ENCODE results near the gene AQP4. TPM values are rescaled to one million over a fixed set of nuclear protein-coding genes. Genes with fewer than 3 reads are reported as not detected.

Gene AQP4
- total and polyA plus RNA-seq, 2 of the 13 experiments (the other 11 are each of a cell fraction or from before 2014, with no cell fraction given): 0.20 to 0.62 TPM

DNA sequence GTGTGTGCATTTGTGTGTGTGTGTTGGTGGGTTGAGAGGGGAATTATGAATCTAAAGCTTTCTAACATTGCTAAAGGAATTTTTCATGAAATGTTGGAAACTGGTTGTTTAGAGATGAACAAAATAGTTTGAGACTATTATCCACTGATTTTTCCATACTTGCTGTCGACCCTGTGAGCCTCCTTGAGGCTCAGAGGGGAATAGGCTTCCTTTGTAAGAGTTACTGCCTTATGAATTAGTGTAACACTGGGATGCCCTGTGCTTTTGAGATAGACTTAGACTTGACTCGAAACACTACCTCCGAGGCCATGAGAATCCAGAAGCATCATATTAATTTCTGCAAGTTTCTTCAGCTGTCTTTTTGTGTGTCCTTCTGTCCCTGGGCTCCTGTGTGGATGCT lies 37.9 kb downstream of the AQP4 start:
- in situ Hi-C loops (cut with HindIII; ENCODE audit: extremely low pct_ligation_motif_present, low pct_unique_long_range_greater_than_20kb): loop anchor here (25.0 kb wide), 1 partner anchor 110 kb away; no protein-coding TSS in a partner anchor
- POLR2A ChIA-PET: no interaction called here
- CTCF ChIA-PET (ENCODE audit: low intra/inter-chr PET ratio, low total read pairs): no interaction called here
- Histone ChIP-seq H3K27me3 (ENCODE audit: control insufficient read depth in 1 of 2, insufficient read depth in 2 of 2, low read length in 2 of 2) (peaks cover 3 to 10% of the 10 kb centered on the region in 2 experiments; a peak in 2 of 5 replicates), H3K9me3 (ENCODE audit: low read length) (no peaks in the 10 kb centered on the region), H3K36me3 (replicated peaks in 1 of 2; ENCODE audit: control insufficient read depth in 1 of 2, insufficient read depth in 2 of 2, low read length in 2 of 2) (no peaks in the 10 kb centered on the region), H4K20me1 (ENCODE audit: insufficient read depth, low read length) (no peaks in the 10 kb centered on the region), H3K4me2 (ENCODE audit: low read depth, low read length) (no peak overlapping the region), H3K4me1 (ENCODE audit: insufficient read depth, low read length) (no peaks in the 10 kb centered on the region), H3K27ac (ENCODE audit: extremely low read length, insufficient read depth, low read length) (no peak overlapping the region), H2AFZ (ENCODE audit: low read length) (no peak overlapping the region), H3K79me2 (ENCODE audit: insufficient read depth, low read length) (no peaks in the 10 kb centered on the region), H3K9ac (ENCODE audit: insufficient read depth, low read depth, low read length) (no peak overlapping the region), H3K4me3 (replicated peaks in 1 of 3; ENCODE audit: insufficient read depth in 1 of 3, low read depth in 2 of 3, low read length in 3 of 3) (no peak overlapping the region)
- DNase-seq (ENCODE audit: low spot score): no peak
- FAIRE-seq: no peak
- 0% methylated on average over 3 of the region's 3 CpGs for WGBS (ENCODE audit: low lambda C conversion rate)
- no peak for ATAC-seq
- no TSS peak for BruUV-seq (replicated peaks)
- intact Hi-C loops (cut with micrococcal nuclease; ENCODE audit: unreplicated experiment): no loop called here
- TF ChIP-seq ZNF121 (CRISPR knock-in tag; IDR thresholded peaks at IDR 0.05): no peak
- TF ChIP-seq POLR2AphosphoS5 (IDR thresholded peaks at IDR 0.05; ENCODE audit: low read depth, low read length): no peak
- TF ChIP-seq ZNF614 (CRISPR knock-in tag; IDR thresholded peaks at IDR 0.05; ENCODE audit: borderline replicate concordance): no peak
- TF ChIP-seq LCORL (IDR thresholded peaks at IDR 0.05): no peak
- no peak for TF ChIP-seq LCORL (CRISPR knock-in tag; IDR thresholded peaks at IDR 0.05)

DNA sequence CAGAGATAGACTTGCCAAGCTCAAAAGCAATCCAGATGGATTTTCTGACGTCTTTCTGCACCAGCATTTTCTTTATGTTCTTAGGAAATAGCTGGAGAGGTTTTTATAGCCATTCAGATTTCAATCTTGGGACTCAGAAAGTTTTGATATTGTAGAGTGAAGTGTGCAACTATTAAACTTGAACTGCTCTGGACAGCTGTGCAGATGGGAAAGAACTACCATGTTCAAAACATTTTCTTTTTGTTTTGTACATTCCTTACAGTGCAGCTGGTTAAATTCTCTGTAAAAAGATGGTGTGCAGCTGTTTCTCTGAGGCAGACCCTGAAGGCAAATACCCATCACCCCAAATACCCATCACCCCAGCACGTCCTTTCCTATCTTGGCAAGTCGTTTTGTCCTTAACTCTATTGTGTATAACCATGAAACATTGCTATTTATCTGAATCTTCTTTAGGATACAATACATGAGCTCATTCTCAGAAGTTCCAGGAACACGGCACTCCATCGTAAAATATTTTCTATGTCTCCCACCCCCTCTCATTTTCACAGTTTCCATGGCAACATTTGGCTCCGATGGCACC lies 38.8 kb downstream of the AQP4 start:
- H3K79me2 ChIP-seq (ENCODE audit: insufficient read depth, low read length): no peaks in the 10 kb centered on the region
- peaks cover 2 to 4% of the 10 kb centered on the region in 2 experiments; a peak in 2 of 5 replicates for H3K27me3 ChIP-seq (ENCODE audit: control insufficient read depth in 1 of 2, insufficient read depth in 2 of 2, low read length in 2 of 2)
- no peak overlapping the region for H3K27ac ChIP-seq (ENCODE audit: extremely low read length, insufficient read depth, low read length)
- ChIA-PET CTCF (ENCODE audit: low intra/inter-chr PET ratio, low total read pairs) (no interaction called here), POLR2A (no interaction called here)
- H3K4me3 ChIP-seq (replicated peaks in 1 of 3; ENCODE audit: insufficient read depth in 1 of 3, low read depth in 2 of 3, low read length in 3 of 3): no peak overlapping the region
- BruUV-seq (replicated peaks): no TSS peak
- H3K9me3 ChIP-seq (ENCODE audit: low read length): no peaks in the 10 kb centered on the region
- intact Hi-C loops (cut with micrococcal nuclease; ENCODE audit: unreplicated experiment): no loop called here
- WGBS (ENCODE audit: low lambda C conversion rate): 0% methylated on average over 6 of the region's 6 CpGs
- no peak for DNase-seq (ENCODE audit: low spot score)
- FAIRE-seq: no peak
- H3K4me1 ChIP-seq (ENCODE audit: insufficient read depth, low read length): no peaks in the 10 kb centered on the region
- H2AFZ ChIP-seq (ENCODE audit: low read length): no peak overlapping the region
- in situ Hi-C loops (cut with HindIII; ENCODE audit: extremely low pct_ligation_motif_present, low pct_unique_long_range_greater_than_20kb): loop anchor here (25.0 kb wide), 1 partner anchor 111 kb away; no protein-coding TSS in a partner anchor
- no peak overlapping the region for H3K4me2 ChIP-seq (ENCODE audit: low read depth, low read length)
- ATAC-seq: no peak
- no peaks in the 10 kb centered on the region for H4K20me1 ChIP-seq (ENCODE audit: insufficient read depth, low read length)
- no peak overlapping the region for H3K9ac ChIP-seq (ENCODE audit: insufficient read depth, low read depth, low read length)
- H3K36me3 ChIP-seq (replicated peaks in 1 of 2; ENCODE audit: control insufficient read depth in 1 of 2, insufficient read depth in 2 of 2, low read length in 2 of 2): no peaks in the 10 kb centered on the region
- no peak for TF ChIP-seq ZNF430 (CRISPR knock-in tag; IDR thresholded peaks at IDR 0.05)
- TF ChIP-seq ZBTB21 (CRISPR knock-in tag; IDR thresholded peaks at IDR 0.05): no peak
- TF ChIP-seq, protein P1, sequence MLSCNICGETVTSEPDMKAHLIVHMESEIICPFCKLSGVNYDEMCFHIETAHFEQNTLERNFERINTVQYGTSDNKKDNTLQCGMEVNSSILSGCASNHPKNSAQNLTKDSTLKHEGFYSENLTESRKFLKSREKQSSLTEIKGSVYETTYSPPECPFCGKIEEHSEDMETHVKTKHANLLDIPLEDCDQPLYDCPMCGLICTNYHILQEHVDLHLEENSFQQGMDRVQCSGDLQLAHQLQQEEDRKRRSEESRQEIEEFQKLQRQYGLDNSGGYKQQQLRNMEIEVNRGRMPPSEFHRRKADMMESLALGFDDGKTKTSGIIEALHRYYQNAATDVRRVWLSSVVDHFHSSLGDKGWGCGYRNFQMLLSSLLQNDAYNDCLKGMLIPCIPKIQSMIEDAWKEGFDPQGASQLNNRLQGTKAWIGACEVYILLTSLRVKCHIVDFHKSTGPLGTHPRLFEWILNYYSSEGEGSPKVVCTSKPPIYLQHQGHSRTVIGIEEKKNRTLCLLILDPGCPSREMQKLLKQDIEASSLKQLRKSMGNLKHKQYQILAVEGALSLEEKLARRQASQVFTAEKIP (CRISPR knock-in tag; IDR thresholded peaks at IDR 0.05; ENCODE audit: borderline replicate concordance): no peak
- no peak for TF ChIP-seq ZNF790 (CRISPR knock-in tag; IDR thresholded peaks at IDR 0.05; ENCODE audit: borderline replicate concordance)
- TF ChIP-seq, protein P2, sequence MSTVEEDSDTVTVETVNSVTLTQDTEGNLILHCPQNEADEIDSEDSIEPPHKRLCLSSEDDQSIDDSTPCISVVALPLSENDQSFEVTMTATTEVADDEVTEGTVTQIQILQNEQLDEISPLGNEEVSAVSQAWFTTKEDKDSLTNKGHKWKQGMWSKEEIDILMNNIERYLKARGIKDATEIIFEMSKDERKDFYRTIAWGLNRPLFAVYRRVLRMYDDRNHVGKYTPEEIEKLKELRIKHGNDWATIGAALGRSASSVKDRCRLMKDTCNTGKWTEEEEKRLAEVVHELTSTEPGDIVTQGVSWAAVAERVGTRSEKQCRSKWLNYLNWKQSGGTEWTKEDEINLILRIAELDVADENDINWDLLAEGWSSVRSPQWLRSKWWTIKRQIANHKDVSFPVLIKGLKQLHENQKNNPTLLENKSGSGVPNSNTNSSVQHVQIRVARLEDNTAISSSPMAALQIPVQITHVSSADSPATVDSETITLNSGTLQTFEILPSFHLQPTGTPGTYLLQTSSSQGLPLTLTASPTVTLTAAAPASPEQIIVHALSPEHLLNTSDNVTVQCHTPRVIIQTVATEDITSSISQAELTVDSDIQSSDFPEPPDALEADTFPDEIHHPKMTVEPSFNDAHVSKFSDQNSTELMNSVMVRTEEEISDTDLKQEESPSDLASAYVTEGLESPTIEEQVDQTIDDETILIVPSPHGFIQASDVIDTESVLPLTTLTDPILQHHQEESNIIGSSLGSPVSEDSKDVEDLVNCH (CRISPR knock-in tag; IDR thresholded peaks at IDR 0.05): no peak
- no peak for TF ChIP-seq RXRA (CRISPR knock-in tag; IDR thresholded peaks at IDR 0.05)
- TF ChIP-seq ZNF12 (CRISPR knock-in tag; IDR thresholded peaks at IDR 0.05): no peak

All from HepG2 (cell line).